Chondrocyte (in vitro differentiated cells): Measurements from ENCODE around the gene FGF21. TPM values are rescaled to one million over a fixed set of nuclear protein-coding genes. Genes with fewer than 3 reads are reported as not detected.
A peak's percentile ranks its signal among the peaks of the same experiment; 100 is the strongest.

Experiments
- DNase-seq: peaks from one replicate; pipeline ENCODE4 v3.0.0; 2021; ENCODE audit warnings: mixed read lengths, low spot score
- H3K27ac Mint-ChIP-seq: one replicate; pipeline ENCODE4 v1.8.0; 2021; ENCODE audit warnings: mild to moderate bottlenecking, moderate library complexity, mixed read lengths; ENCODE audit not compliant: unreplicated experiment
- H3K27me3 Mint-ChIP-seq: 2 replicates; pipeline ENCODE4 v1.8.0; 2021; ENCODE audit warnings: low read depth, mixed read lengths
- H3K36me3 Mint-ChIP-seq: 2 replicates; pipeline ENCODE4 v1.8.0; 2021; ENCODE audit warnings: low read depth, mixed read lengths
- H3K4me1 Mint-ChIP-seq: 2 replicates; pipeline ENCODE4 v1.8.0; 2021; ENCODE audit warnings: low read depth, mild to moderate bottlenecking, mixed read lengths
- H3K4me3 Mint-ChIP-seq: one replicate; pipeline ENCODE4 v1.8.0; 2021; ENCODE audit warnings: mild to moderate bottlenecking, moderate library complexity, mixed read lengths; ENCODE audit not compliant: unreplicated experiment
- H3K9me3 Mint-ChIP-seq: 2 replicates; pipeline ENCODE4 v1.8.0; 2021; ENCODE audit warnings: low read depth, mixed read lengths
- long read RNA-seq: library from polyadenylated mRNA; stranded (forward); transcript quantifications from one replicate; pipeline ENCODE4 v2.0.0, GENCODE V29; 2021
- total RNA-seq: library from RNA; stranded (reverse); gene quantifications from 3 replicates; pipeline ENCODE4 v1.2.1, GENCODE V29; 2021
- TF ChIP-seq, protein P1 (sequence below): fragments of 200-600 bp; sonication (generic); IDR thresholded peaks from 2 replicates; pipeline ENCODE4 v1.5.0; 2021; ENCODE audit warnings: antibody characterized with exemption, mild to moderate bottlenecking, moderate library complexity

FGF21 gene, protein sequence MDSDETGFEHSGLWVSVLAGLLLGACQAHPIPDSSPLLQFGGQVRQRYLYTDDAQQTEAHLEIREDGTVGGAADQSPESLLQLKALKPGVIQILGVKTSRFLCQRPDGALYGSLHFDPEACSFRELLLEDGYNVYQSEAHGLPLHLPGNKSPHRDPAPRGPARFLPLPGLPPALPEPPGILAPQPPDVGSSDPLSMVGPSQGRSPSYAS
- total RNA-seq: not detected in 3 replicates
- long read RNA-seq: 0 reads

DNA sequence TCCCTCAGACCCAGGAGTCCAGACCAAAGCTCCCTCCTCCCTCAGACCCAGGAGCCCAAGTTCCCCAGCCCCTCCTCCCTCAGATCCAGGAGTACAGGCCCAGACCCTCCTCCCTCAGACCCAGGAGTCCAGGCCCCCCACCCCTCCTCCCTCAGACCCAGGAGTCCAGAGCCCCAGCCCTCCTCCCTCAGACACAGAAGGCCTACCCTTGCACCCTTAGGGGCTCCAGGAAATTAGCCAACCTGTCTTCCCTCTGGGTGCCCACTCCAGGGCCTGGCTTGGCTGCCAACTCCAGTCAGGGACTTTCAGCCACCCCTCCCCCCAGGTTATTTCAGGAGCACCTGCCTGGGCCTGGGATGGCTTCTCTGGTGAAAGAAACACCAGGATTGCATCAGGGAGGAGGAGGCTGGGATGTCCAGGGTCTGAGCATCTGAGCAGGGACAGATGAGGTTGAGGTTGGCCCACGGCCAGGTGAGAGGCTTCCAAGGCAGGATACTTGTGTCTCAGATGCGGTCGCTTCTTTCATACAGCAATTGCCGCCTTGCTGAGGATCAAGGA is at the start of gene FGF21:
FGF21 (plus strand) TSS at position 441 of the 558 bp plus-strand sequence. CDS start 713 bp downstream, outside the sequence.
- no peak for DNase-seq
- Mint-ChIP-seq H3K27ac (no peak within 1 kb of the TSS), H3K9me3 (no peaks in the 10 kb centered on the region), H3K36me3 (no peaks in the 10 kb centered on the region), H3K4me3 (no peak within 1 kb of the TSS), H3K4me1 (peaks cover 11% of the 10 kb centered on the region), H3K27me3 (peaks cover 4% of the 10 kb centered on the region)
- TF ChIP-seq, protein P1, sequence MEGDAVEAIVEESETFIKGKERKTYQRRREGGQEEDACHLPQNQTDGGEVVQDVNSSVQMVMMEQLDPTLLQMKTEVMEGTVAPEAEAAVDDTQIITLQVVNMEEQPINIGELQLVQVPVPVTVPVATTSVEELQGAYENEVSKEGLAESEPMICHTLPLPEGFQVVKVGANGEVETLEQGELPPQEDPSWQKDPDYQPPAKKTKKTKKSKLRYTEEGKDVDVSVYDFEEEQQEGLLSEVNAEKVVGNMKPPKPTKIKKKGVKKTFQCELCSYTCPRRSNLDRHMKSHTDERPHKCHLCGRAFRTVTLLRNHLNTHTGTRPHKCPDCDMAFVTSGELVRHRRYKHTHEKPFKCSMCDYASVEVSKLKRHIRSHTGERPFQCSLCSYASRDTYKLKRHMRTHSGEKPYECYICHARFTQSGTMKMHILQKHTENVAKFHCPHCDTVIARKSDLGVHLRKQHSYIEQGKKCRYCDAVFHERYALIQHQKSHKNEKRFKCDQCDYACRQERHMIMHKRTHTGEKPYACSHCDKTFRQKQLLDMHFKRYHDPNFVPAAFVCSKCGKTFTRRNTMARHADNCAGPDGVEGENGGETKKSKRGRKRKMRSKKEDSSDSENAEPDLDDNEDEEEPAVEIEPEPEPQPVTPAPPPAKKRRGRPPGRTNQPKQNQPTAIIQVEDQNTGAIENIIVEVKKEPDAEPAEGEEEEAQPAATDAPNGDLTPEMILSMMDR: no peak

DNA sequence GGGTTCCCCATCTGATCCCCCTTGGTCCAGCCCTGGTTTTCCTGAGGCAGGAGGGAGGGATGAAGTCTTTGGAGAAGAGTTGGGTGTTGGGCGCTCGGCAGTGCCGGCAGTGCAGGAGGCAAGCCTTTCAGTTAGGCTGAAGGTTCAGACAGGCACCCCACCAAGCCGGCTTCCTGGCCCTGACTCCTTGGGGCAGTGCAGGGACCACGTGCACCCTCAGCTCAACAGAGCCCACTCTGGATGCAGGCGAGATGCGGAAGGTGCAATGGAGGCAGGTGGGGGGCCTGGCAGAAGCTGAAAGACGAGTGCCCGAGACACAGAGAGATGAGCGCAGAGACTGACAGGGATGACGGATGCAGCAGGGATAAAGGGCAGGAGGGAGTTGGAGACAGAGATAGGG is 46.9 kb upstream of the FGF21 start:
- H3K9me3 Mint-ChIP-seq: no peaks in the 10 kb centered on the region
- no peak overlapping the region for H3K27ac Mint-ChIP-seq
- peaks cover 3% of the 10 kb centered on the region for H3K36me3 Mint-ChIP-seq
- DNase-seq: no peak
- H3K27me3 Mint-ChIP-seq: no peaks in the 10 kb centered on the region
- H3K4me1 Mint-ChIP-seq: peaks cover 8% of the 10 kb centered on the region
- no peak overlapping the region for H3K4me3 Mint-ChIP-seq
- TF ChIP-seq, protein P1: no peak

DNA sequence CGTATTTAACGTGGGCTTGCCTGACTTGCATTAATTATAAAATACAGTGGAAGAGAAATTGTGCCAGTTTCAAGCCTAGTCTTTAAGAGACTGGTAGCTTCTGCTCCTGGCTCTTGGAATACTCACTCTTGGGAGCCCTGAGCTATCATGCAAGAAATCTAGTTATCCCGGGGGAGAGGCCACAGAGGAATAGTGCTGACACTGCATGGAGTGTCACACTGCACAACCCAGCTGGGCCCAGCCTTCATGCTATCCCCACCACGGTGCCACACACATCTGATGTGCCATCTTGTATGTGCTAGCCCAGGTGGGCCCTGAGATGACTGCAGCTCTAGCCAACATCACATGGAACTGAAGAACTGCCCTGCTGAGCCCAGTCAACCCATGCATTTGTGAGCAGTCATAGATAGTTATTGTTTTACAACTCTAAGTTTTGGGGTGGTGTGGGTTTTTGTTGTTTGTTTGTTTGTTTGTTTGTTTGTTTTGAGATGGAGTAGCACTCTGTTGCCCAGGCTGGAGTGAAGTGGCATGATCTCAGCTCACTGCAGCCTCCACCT is 44.1 kb upstream of the FGF21 start:
- DNase-seq: no peak
- H3K27me3 Mint-ChIP-seq: no peaks in the 10 kb centered on the region
- H3K36me3 Mint-ChIP-seq: no peaks in the 10 kb centered on the region
- no peaks in the 10 kb centered on the region for H3K9me3 Mint-ChIP-seq
- H3K4me3 Mint-ChIP-seq: no peak overlapping the region
- H3K4me1 Mint-ChIP-seq: peaks cover 29% of the 10 kb centered on the region
- TF ChIP-seq, protein P1: no peak
- H3K27ac Mint-ChIP-seq: no peak overlapping the region

DNA sequence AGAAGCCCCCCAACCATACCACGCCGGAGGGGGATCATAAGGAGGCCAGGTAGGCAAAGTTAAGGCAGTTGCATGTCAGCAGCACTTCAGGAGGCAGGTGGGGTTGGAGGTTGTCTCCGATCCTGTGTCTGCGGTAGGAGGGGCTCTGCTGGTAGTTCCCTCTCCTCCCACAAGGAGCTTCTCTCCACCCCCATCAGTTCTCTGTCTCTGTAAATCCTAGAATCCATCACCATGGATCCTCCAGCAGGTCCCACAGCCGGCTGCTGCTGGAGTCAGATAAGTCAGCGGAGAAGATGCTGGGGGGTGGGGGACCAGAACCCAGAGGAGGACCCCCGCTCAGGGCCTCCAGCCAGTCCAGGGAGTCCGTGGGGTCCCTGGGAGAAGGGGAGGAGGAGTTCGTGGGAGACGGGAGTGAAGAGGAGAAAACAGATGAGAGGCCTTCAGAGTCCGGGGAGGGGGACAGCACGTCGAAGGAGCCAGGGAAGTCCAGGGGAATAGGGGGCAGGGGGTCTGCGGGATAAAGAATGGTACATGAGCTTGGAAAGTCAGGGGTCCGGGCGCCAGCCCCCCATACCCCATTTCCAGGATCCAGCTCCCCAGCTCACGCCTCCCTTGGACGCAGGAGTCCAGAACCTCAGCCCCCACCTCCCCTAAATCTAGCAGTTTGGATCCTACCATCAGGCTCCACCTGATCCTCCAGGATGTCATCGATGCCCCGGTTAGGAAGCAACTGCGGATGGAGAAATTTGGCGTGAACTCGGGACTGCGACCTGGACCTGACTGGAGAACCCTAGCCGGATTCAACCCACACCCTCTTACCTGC is 42.1 kb upstream of the FGF21 start:
- TF ChIP-seq, protein P1: peak; percentile 50
- DNase-seq: no peak
- Mint-ChIP-seq H3K9me3 (no peaks in the 10 kb centered on the region), H3K27ac (peak overlapping the region; percentile 24), H3K4me3 (peak overlapping the region; percentile 91), H3K36me3 (no peaks in the 10 kb centered on the region), H3K4me1 (peaks cover 37% of the 10 kb centered on the region), H3K27me3 (no peaks in the 10 kb centered on the region)
